Panc1 (cell line): ENCODE data around the gene BIK.

Experiments used
- CTCF ChIP-seq: fragments of 450-650 bp; IDR thresholded peaks from 2 replicates; pipeline ENCODE4 v1.5.1; 2017; ENCODE audit warnings: mild to moderate bottlenecking
- POLR2AphosphoS5 ChIP-seq: IDR thresholded peaks from 2 replicates; pipeline ENCODE4 v1.6.1; 2012; ENCODE audit warnings: mild to moderate bottlenecking, low read depth, low read length, moderate library complexity
- SIN3A ChIP-seq: IDR thresholded peaks from 2 replicates; pipeline ENCODE4 v1.6.1; 2012; ENCODE audit warnings: low read depth, mild to moderate bottlenecking, low read length, moderate library complexity, borderline replicate concordance; ENCODE audit not compliant: insufficient read depth
- TF ChIP-seq, protein P1 (sequence below), 2 experiments: IDR thresholded peaks; 2 replicates each; pipeline ENCODE4 v1.6.1; 2011 to 2012; ENCODE audit warnings: low read depth in 2 of 2, control low read depth in 1 of 2, low read length in 1 of 2, mild to moderate bottlenecking in 1 of 2, moderate library complexity in 1 of 2; ENCODE audit not compliant: insufficient read depth in 1 of 2

DNA sequence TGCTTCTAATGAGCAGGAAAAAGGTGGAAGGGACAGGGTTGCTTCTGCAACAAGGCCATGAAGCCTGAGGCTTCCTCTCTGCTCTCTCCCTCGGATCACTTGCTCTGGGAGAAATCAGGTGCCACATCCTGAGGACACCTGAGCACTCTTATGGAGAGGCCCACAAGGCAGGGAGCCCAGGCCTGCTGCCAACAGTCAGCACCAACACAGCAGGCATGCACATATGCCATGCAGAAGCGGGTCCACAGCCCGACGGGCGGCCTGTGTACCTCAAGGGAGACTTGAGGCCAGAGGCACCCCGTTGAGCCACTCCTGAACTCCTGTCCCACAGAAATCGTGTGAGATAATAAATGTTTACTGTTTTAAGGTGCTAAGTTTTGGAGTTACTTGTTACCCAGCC lies 66.9 kb downstream of the BIK start:
- TF ChIP-seq CTCF, result no peak
- TF ChIP-seq POLR2AphosphoS5, result no peak
- TF ChIP-seq, protein P1, sequence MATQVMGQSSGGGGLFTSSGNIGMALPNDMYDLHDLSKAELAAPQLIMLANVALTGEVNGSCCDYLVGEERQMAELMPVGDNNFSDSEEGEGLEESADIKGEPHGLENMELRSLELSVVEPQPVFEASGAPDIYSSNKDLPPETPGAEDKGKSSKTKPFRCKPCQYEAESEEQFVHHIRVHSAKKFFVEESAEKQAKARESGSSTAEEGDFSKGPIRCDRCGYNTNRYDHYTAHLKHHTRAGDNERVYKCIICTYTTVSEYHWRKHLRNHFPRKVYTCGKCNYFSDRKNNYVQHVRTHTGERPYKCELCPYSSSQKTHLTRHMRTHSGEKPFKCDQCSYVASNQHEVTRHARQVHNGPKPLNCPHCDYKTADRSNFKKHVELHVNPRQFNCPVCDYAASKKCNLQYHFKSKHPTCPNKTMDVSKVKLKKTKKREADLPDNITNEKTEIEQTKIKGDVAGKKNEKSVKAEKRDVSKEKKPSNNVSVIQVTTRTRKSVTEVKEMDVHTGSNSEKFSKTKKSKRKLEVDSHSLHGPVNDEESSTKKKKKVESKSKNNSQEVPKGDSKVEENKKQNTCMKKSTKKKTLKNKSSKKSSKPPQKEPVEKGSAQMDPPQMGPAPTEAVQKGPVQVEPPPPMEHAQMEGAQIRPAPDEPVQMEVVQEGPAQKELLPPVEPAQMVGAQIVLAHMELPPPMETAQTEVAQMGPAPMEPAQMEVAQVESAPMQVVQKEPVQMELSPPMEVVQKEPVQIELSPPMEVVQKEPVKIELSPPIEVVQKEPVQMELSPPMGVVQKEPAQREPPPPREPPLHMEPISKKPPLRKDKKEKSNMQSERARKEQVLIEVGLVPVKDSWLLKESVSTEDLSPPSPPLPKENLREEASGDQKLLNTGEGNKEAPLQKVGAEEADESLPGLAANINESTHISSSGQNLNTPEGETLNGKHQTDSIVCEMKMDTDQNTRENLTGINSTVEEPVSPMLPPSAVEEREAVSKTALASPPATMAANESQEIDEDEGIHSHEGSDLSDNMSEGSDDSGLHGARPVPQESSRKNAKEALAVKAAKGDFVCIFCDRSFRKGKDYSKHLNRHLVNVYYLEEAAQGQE (IDR thresholded peaks at IDR 0.05; ENCODE audit: insufficient read depth in 1 of 2, low read depth in 2 of 2, low read length in 1 of 2), result no peak
- no peak for TF ChIP-seq SIN3A
